SK-N-SH (cell line): ENCODE data around the gene MAPKAPK3. TPM values are rescaled to one million over a fixed set of nuclear protein-coding genes. Genes with fewer than 3 reads are reported as not detected.

Experiments used
- CTCF ChIA-PET: fragments of 300-600, 350-600 bp; formaldehyde crosslinking; extraction: SDS; loops from one replicate; lab custom pipeline; 2021; lab: Yijun Ruan, JAX
- POLR2A ChIA-PET: fragments of 350-600 bp; sonication (Branson Sonifier 250); formaldehyde crosslinking; extraction: SDS; loops from one replicate; lab custom pipeline; 2020; ENCODE audit warnings: antibody characterized with exemption, inconsistent platforms; lab: Yijun Ruan, JAX
- DNase-seq: peaks from one replicate; pipeline ENCODE4 v3.0.0; 2012
- H2AFZ ChIP-seq: fragments of 200-600 bp; sonication (generic); 2 replicates; pipeline ENCODE4 v1.8.1; 2016; ENCODE audit warnings: antibody characterized with exemption, mild to moderate bottlenecking, low read depth
- H3F3A ChIP-seq: fragments of 200-600 bp; sonication (generic); replicated peaks from 2 replicates; pipeline ENCODE3; 2016; ENCODE audit warnings: antibody characterized with exemption, mild to moderate bottlenecking; ENCODE audit not compliant: insufficient read depth
- H3K27ac ChIP-seq, 2 experiments: fragments of 200-500 bp in 1 of 2; fragments of 200-600 bp in 1 of 2; sonication (Bioruptor generic) in 1 of 2; sonication (generic), shearing (Covaris generic) in 1 of 2; 2 replicates each; pipeline versions ENCODE4 v1.5.1 to v1.6.1; 2014 to 2016; ENCODE audit warnings: low read depth in 2 of 2, inconsistent platforms in 1 of 2, low read length in 1 of 2, mild to moderate bottlenecking in 1 of 2, mixed read lengths in 1 of 2
- H3K27me3 ChIP-seq: fragments of 200-600 bp; sonication (generic), shearing (Covaris generic); 2 replicates; pipeline ENCODE4 v1.6.1; 2016; ENCODE audit warnings: mixed run types; ENCODE audit not compliant: insufficient read depth
- H3K36me3 ChIP-seq, 2 experiments: fragments of 200-500 bp in 1 of 2; fragments of 200-600 bp in 1 of 2; sonication (Bioruptor generic) in 1 of 2; sonication (generic) in 1 of 2; replicated peaks in 1 of 2; 2 replicates each; pipeline versions ENCODE3 to v1.5.1; 2014 to 2016; ENCODE audit warnings: low read length in 1 of 2, mild to moderate bottlenecking in 1 of 2; ENCODE audit not compliant: insufficient read depth in 2 of 2, control insufficient read depth in 1 of 2
- H3K4me1 ChIP-seq, 2 experiments: fragments of 200-500 bp in 1 of 2; fragments of 200-600 bp in 1 of 2; sonication (Bioruptor generic) in 1 of 2; sonication (generic), shearing (Covaris generic) in 1 of 2; 2 replicates each; pipeline versions ENCODE4 v1.5.1 to v1.6.1; 2014 to 2016; ENCODE audit warnings: low read depth in 1 of 2, low read length in 1 of 2, mixed run types in 1 of 2; ENCODE audit not compliant: insufficient read depth in 2 of 2, control insufficient read depth in 1 of 2
- H3K4me2 ChIP-seq: fragments of 200-600 bp; sonication (generic), shearing (Covaris generic); 2 replicates; pipeline ENCODE4 v1.6.1; 2017; ENCODE audit warnings: mixed run types
- H3K4me3 ChIP-seq, 2 experiments: fragments of 200-500 bp in 1 of 2; fragments of 200-600 bp in 1 of 2; sonication (Bioruptor generic) in 1 of 2; sonication (generic), shearing (Covaris generic) in 1 of 2; 2 replicates each; pipeline versions ENCODE4 v1.5.1 to v1.8.1; 2014 to 2016; ENCODE audit warnings: low read depth in 2 of 2, inconsistent platforms in 1 of 2, low read length in 1 of 2, mild to moderate bottlenecking in 1 of 2, mixed read lengths in 1 of 2, moderate library complexity in 1 of 2
- H3K79me2 ChIP-seq: fragments of 200-600 bp; sonication (generic); 2 replicates; pipeline ENCODE4 v1.8.1; 2017; ENCODE audit warnings: mild to moderate bottlenecking; ENCODE audit not compliant: insufficient read depth
- H3K9ac ChIP-seq: fragments of 200-600 bp; sonication (generic); 2 replicates; pipeline ENCODE4 v1.6.1; 2017; ENCODE audit warnings: mixed run types
- H3K9me2 ChIP-seq: fragments of 200-600 bp; sonication (generic); 2 replicates; pipeline ENCODE4 v1.6.1; 2017; ENCODE audit warnings: mixed run types
- H3K9me3 ChIP-seq: fragments of 200-600 bp; sonication (generic); 2 replicates; pipeline ENCODE4 v1.6.1; 2017; ENCODE audit warnings: mixed run types, mild to moderate bottlenecking, moderate library complexity
- H4K20me1 ChIP-seq: fragments of 200-600 bp; sonication (generic); 2 replicates; pipeline ENCODE4 v1.6.1; 2017; ENCODE audit warnings: mild to moderate bottlenecking, mixed run types; ENCODE audit not compliant: insufficient read depth
- EP300 ChIP-seq, 2 experiments: IDR thresholded peaks; 2 replicates each; pipeline versions ENCODE4 v1.4.0 to v1.6.1; 2012; ENCODE audit warnings: borderline replicate concordance in 1 of 2, low read depth in 1 of 2, low read length in 1 of 2
- FOXJ3 ChIP-seq: sonication (generic); formaldehyde crosslinking; IDR thresholded peaks from 2 replicates; pipeline ENCODE4 v1.5.1; 2020; ENCODE audit warnings: mild to moderate bottlenecking, missing genetic modification reagents
- GABPA ChIP-seq: IDR thresholded peaks from 2 replicates; pipeline ENCODE4 v1.4.0; 2012; ENCODE audit warnings: low read depth, mild to moderate bottlenecking
- GATA2 ChIP-seq: sonication (generic); formaldehyde crosslinking; IDR thresholded peaks from 2 replicates; pipeline ENCODE4 v1.5.0; 2020; ENCODE audit warnings: mild to moderate bottlenecking, missing genetic modification reagents
- JUND ChIP-seq: IDR thresholded peaks from 2 replicates; pipeline ENCODE4 v1.4.0; 2012
- NRF1 ChIP-seq: IDR thresholded peaks from 2 replicates; pipeline ENCODE4 v1.6.1; 2012; ENCODE audit warnings: low read depth, mild to moderate bottlenecking, low read length
- PBX3 ChIP-seq: IDR thresholded peaks from 2 replicates; pipeline ENCODE4; 2012
- POLR2AphosphoS5 ChIP-seq: IDR thresholded peaks from 2 replicates; pipeline ENCODE4 v1.6.1; 2012; ENCODE audit warnings: low read depth, low read length
- RAD21 ChIP-seq: IDR thresholded peaks from 2 replicates; pipeline ENCODE4 v1.6.1; 2012; ENCODE audit warnings: mild to moderate bottlenecking, low read length
- RFX5 ChIP-seq: IDR thresholded peaks from 2 replicates; pipeline ENCODE4 v1.6.1; 2012; ENCODE audit warnings: mild to moderate bottlenecking, improper control_type of control experiment, low read length
- SIN3A ChIP-seq: IDR thresholded peaks from 2 replicates; pipeline ENCODE4 v1.6.1; 2012; ENCODE audit warnings: low read depth, mild to moderate bottlenecking, low read length, moderate library complexity, borderline replicate concordance
- SMC3 ChIP-seq: IDR thresholded peaks from 2 replicates; pipeline ENCODE4 v1.6.1; 2012; ENCODE audit warnings: low read depth, low read length, improper control_type of control experiment
- USF1 ChIP-seq: IDR thresholded peaks from 2 replicates; pipeline ENCODE4 v1.4.0; 2012; ENCODE audit warnings: low read depth, borderline replicate concordance
- WGBS: methylation state at CpG from one replicate; pipeline ENCODE4 v1.1.6; 2017; ENCODE audit warnings: low lambda C conversion rate; 5-methylcytosine and 5-hydroxymethylcytosine counted together
- polyA plus RNA-seq, 3 experiments: library from polyadenylated mRNA; depleted of rRNA; stranded (reverse); fragments of >200 nt; gene quantifications; 2 replicates each; pipeline ENCODE4 v1.2.3, GENCODE V29; 2012
- TF ChIP-seq, protein P1 (sequence below): fragments of 150-350 bp; IDR thresholded peaks from 2 replicates; pipeline ENCODE4 v1.6.1; 2017; ENCODE audit warnings: antibody characterized with exemption, low read length, low read depth, borderline replicate concordance
- TF ChIP-seq, protein P2 (sequence below): fragments of 200-600 bp; sonication (generic); IDR thresholded peaks from 2 replicates; pipeline ENCODE4 v1.6.1; 2017; ENCODE audit warnings: antibody characterized with exemption, mild to moderate bottlenecking, moderate library complexity

MAPKAPK3 gene
- polyA plus RNA-seq, 1 of the 3 experiments (the other 2 are of a cell fraction), result 29.4 TPM

DNA sequence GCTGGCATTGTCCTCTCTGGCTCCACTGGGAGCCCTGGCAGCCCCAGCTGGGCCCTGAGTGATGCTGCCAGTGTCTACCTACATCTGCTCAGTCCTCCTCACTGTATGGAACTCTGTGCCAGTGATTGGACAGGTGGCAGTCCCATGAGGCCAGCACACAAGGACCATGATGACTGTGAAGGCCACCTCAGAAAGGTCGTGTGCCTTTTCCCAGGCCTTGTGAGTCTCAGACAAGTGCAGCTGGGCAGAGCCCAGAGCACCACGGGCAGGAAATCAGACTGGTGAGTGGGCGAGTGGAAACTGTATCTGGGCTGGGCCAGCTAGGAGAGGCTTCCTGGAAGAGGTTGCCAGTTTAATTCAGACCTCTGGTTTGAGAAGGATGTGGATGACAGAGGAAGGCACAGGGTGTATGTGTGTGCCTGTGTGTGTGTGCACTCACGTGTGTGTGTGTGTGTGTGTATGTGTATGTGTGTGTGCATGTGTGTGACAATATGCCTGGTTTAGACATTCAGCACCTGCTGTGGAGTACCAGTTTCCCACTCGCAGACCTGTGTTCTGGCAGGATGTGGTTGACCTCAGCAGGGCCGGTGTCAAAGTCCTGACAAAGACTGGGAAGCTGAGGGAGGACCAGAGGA, 7.0 kb downstream of the MAPKAPK3 start:
- WGBS, result 87% methylated on average over 5 of the region's 6 CpGs
- Histone ChIP-seq H3K9me3 (no peaks in the 10 kb centered on the region), H3K27ac (no peak overlapping the region), H3K9me2 (no peaks in the 10 kb centered on the region), H2AFZ (no peak overlapping the region), H3K9ac (no peak overlapping the region), H3F3A (no peaks in the 10 kb centered on the region), H3K4me3 (no peak overlapping the region), H3K79me2 (no peaks in the 10 kb centered on the region; the same call in 1 of the 2 replicates), H3K4me2 (no peak overlapping the region), H3K27me3 (no peaks in the 10 kb centered on the region), H3K36me3 (no peaks in the 10 kb centered on the region), H3K4me1 (peaks cover 9 to 11% of the 10 kb centered on the region in 2 experiments; a peak in 2 of 4 replicates), H4K20me1 (no peaks in the 10 kb centered on the region)
- TF ChIP-seq RFX5 (no peak), SMC3 (no peak), SIN3A (no peak), JUND (no peak), RAD21 (no peak), FOXJ3 (no peak), EP300 (IDR thresholded peaks at IDR 0.05; ENCODE audit: borderline replicate concordance in 1 of 2, low read depth in 1 of 2, low read length in 1 of 2) (no peak)
- POLR2A ChIA-PET, result no interaction called here
- CTCF ChIA-PET, result interaction anchor here (1.2 to 14.3 kb wide), 3 partner anchors 6 to 11 kb away, joined by 3 to 162 read pairs (median 12); partner anchors contain the start of gene MAPKAPK3
- no peak for DNase-seq

DNA sequence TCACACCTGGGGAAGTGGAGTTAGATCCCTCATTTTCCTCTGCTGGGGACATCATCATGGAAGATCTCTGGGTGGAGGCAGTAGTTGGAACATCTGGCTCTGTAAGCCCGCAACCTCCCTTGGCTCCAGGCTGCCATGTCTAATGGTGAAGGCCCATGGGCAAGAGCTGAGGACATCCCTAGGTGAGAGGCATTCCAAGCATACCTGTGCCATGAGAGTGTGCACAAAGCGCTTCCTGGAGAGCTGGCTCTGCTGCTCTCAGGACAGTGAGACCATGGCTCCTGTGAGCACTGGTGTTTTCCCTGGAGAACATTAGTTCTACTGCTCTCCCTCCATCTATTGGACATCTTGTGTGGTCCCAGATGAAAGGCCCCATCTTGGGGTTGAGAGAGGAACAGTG, 7.7 kb downstream of the MAPKAPK3 start:
- H2AFZ ChIP-seq, result no peak overlapping the region
- H3K4me1 ChIP-seq, result peaks cover 9 to 11% of the 10 kb centered on the region in 2 experiments; a peak in 2 of 4 replicates
- CTCF ChIA-PET, result interaction anchor here (2.6 to 14.3 kb wide), 2 partner anchors 7 to 11 kb away, joined by 12 to 162 read pairs; partner anchors contain the start of gene MAPKAPK3
- H3K27me3 ChIP-seq, result no peaks in the 10 kb centered on the region
- POLR2A ChIA-PET, result no interaction called here
- H3K36me3 ChIP-seq, result no peaks in the 10 kb centered on the region
- no peak overlapping the region for H3K4me2 ChIP-seq
- TF ChIP-seq RFX5 (no peak), GATA2 (CRISPR knock-in tag) (no peak), POLR2AphosphoS5 (no peak), USF1 (no peak), RAD21 (no peak), GABPA (no peak), NRF1 (no peak), PBX3 (no peak)
- TF ChIP-seq, protein P1, sequence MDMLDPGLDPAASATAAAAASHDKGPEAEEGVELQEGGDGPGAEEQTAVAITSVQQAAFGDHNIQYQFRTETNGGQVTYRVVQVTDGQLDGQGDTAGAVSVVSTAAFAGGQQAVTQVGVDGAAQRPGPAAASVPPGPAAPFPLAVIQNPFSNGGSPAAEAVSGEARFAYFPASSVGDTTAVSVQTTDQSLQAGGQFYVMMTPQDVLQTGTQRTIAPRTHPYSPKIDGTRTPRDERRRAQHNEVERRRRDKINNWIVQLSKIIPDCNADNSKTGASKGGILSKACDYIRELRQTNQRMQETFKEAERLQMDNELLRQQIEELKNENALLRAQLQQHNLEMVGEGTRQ, result no peak
- TF ChIP-seq, protein P2, sequence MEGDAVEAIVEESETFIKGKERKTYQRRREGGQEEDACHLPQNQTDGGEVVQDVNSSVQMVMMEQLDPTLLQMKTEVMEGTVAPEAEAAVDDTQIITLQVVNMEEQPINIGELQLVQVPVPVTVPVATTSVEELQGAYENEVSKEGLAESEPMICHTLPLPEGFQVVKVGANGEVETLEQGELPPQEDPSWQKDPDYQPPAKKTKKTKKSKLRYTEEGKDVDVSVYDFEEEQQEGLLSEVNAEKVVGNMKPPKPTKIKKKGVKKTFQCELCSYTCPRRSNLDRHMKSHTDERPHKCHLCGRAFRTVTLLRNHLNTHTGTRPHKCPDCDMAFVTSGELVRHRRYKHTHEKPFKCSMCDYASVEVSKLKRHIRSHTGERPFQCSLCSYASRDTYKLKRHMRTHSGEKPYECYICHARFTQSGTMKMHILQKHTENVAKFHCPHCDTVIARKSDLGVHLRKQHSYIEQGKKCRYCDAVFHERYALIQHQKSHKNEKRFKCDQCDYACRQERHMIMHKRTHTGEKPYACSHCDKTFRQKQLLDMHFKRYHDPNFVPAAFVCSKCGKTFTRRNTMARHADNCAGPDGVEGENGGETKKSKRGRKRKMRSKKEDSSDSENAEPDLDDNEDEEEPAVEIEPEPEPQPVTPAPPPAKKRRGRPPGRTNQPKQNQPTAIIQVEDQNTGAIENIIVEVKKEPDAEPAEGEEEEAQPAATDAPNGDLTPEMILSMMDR, result no peak
- WGBS, result no CpG with 5 or more reads among the region's 2 CpGs
- no peaks in the 10 kb centered on the region for H4K20me1 ChIP-seq
- H3K79me2 ChIP-seq, result no peaks in the 10 kb centered on the region; the same call in 1 of the 2 replicates
- no peak overlapping the region for H3K4me3 ChIP-seq
- DNase-seq, result no peak
- H3K9me3 ChIP-seq, result no peaks in the 10 kb centered on the region
- no peaks in the 10 kb centered on the region for H3F3A ChIP-seq
- H3K9me2 ChIP-seq, result no peaks in the 10 kb centered on the region
- no peak overlapping the region for H3K9ac ChIP-seq
- H3K27ac ChIP-seq, result no peak overlapping the region
